ENCODE measurements around the gene COL4A1.

- TF ChIP-seq GATA2 (IDR thresholded peaks at IDR 0.05; ENCODE audit: low read depth, low read length) (no peak), GATA3 (IDR thresholded peaks at IDR 0.05; ENCODE audit: low read depth, low read length) (no peak)
Measured at GRCh38 chr13:110150384-110151101, 156.4 kb downstream of the COL4A1 start.

All from SH-SY5Y (cell line).